GM12875 (cell line): ENCODE data around the gene INO80E.
"Not testable (repeated sequence)": the region's sequence is repeated elsewhere in the genome, so short reads cannot be mapped to it uniquely, and the experiment has no call there.

ENCODE experiments used
- H3K4me3 ChIP-seq: one replicate; pipeline ENCODE4 v1.5.1; 2011; ENCODE audit warnings: low read depth, low read length, control low read depth
- TF ChIP-seq, protein P1 (sequence below): IDR thresholded peaks from 2 replicates; pipeline ENCODE4 v1.5.1; 2011; ENCODE audit warnings: low read depth, mild to moderate bottlenecking, control low read depth, inconsistent platforms, low read length, moderate library complexity, borderline replicate concordance; ENCODE audit not compliant: insufficient read depth

Gene INO80E

GRCh38 chr16:30016555-30017276 lies 20.7 kb downstream of the INO80E start:
- no peak overlapping the region for H3K4me3 ChIP-seq

GRCh38 chr16:30017277-30017656 lies 21.2 kb downstream of the INO80E start:
- no peak overlapping the region for H3K4me3 ChIP-seq
- TF ChIP-seq, protein P1, sequence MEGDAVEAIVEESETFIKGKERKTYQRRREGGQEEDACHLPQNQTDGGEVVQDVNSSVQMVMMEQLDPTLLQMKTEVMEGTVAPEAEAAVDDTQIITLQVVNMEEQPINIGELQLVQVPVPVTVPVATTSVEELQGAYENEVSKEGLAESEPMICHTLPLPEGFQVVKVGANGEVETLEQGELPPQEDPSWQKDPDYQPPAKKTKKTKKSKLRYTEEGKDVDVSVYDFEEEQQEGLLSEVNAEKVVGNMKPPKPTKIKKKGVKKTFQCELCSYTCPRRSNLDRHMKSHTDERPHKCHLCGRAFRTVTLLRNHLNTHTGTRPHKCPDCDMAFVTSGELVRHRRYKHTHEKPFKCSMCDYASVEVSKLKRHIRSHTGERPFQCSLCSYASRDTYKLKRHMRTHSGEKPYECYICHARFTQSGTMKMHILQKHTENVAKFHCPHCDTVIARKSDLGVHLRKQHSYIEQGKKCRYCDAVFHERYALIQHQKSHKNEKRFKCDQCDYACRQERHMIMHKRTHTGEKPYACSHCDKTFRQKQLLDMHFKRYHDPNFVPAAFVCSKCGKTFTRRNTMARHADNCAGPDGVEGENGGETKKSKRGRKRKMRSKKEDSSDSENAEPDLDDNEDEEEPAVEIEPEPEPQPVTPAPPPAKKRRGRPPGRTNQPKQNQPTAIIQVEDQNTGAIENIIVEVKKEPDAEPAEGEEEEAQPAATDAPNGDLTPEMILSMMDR, result no peak

More at GRCh38 chr16:30016555-30017276, 20.7 kb downstream of the INO80E start:
- TF ChIP-seq, protein P1, result no peak

DNA sequence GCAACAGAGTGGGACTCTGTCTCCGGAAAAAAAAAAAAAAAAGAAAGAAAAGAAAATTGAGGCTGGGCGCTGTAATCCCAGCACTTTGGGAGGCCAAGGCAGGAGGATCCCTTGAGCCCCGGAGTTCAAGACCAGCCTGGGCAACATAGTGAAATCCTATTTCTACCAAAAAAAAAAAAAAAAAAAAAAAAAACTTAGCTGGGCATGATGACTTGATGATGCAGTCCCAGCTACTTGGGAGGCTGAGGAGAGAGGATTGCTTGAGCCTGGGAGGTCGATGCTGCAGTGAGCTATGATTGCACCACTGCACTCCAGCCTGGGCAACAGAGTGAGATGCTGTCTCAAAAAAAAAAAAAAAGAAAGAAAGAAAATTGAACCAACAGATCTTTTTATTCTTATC lies 21.9 kb downstream of the INO80E start:
- not testable (repeated sequence) for H3K4me3 ChIP-seq

- TF ChIP-seq, protein P1, result no peak
Observed at GRCh38 chr16:30018731-30019158, 22.7 kb downstream of the INO80E start.

DNA sequence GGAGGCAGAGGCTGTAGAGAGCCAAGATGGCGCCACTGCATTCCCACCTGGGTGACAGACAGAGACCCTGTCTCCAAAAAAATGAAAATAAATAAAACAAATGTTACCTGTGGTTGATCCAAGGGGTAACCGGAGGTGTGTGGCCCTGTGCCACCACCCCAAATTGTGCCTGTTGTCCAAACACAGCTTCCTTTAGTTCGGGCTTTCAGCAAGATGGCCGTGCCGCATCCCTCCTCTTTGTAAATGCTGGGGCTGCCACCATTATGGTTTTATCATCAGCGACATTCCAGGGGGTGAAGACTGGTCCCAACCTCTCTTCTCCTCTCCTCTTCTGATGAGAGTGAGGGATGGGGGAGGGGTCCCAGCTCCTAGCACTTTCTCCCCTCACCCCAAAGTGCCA lies 26.8 kb downstream of the INO80E start, which contains the start of gene C16orf92:
C16orf92 (plus strand) TSS at position 312 of the 400 bp plus-strand sequence. CDS start 143 bp downstream, outside the sequence.
- TF ChIP-seq, protein P1, result no peak
- no peak within 1 kb of the TSS for H3K4me3 ChIP-seq

More at GRCh38 chr16:30018731-30019158, 22.7 kb downstream of the INO80E start:
- no peak overlapping the region for H3K4me3 ChIP-seq

- TF ChIP-seq, protein P1, result no peak
- H3K4me3 ChIP-seq, result no peak overlapping the region
Observed at GRCh38 chr16:30023586-30023985, 27.5 kb downstream of the INO80E start.

- no peak overlapping the region for H3K4me3 ChIP-seq
- TF ChIP-seq, protein P1, result no peak
Observed at GRCh38 chr16:30024451-30024850, 28.4 kb downstream of the INO80E start.
